HG03432 (cell line): Measurements from ENCODE around the gene DSG3.

Experiments used
- ATAC-seq: cut with Tn5 transposase; IDR thresholded peaks from one replicate; pipeline ENCODE4 v1.9.1; 2021; ENCODE audit warnings: mild to moderate bottlenecking, moderate library complexity; ENCODE audit not compliant: unreplicated experiment

The DSG3 gene

DNA sequence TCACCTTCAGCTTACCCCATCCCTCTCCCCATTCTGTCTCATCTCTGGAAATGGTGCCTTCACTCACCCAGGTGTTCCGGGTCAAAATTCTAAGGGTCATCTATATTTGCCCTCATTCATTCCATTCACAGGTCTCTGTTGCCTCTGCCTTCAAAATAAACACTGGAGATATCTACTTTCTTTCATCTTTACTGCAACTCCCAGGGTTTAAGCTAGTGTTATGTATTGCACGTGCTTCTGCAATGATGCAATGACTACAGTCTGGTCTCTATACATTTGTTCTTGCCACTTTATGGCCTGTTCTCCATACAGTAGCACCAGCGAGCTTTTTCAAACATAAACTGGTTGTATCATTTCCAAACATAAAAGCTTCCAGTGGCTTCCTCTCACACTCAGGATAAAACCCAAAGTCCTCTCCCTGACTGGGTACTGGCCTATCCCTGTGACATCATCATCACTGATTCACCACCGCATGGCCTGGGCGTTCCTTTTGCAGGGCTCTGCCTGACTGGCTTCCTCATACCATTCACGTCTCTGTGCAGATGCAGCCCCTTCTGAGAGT lies 64.7 kb downstream of the DSG3 start:
- no peak for ATAC-seq

GRCh38 chr18:31513189-31513935 lies 65.8 kb downstream of the DSG3 start:
- ATAC-seq: no peak

DNA sequence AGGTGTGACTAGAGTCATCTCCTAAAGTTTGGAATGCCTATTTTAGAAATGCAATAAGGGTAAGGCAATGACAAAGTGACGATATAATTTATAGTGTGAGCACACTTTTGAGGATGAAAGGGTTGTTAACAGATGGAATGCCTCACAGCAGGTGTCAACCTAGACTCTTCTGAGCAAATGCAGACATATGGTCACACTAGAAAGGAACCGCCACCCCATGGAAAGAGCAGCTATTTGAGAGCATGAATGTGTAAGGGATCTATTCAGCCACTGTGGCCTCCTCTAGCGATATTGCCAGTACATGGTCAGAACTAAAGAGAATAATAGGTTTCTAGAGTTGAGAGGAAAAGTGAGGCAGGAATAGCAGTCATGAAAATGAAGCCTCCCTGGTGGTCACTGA lies 68.9 kb downstream of the DSG3 start:
- ATAC-seq: no peak

DNA sequence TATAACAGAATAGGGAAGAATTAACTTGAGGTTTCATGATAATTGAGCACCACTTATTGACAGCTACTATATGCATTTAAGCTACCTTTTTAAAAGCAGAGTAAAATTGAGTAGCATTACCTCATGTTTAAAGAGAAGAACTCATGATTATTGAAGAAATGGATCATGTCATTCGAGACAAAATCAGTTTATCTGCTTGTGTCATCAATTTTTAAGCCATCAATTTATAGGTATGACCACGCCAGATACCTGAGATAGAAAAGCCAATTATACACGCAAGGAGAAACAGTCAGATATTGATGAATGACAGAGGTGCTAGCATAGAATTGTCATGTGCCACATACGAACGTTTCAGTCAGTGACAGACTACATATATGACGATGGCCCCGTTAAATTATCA lies 78.8 kb downstream of the DSG3 start:
- ATAC-seq: no peak
